Spleen (tissue), 7 donors: ENCODE data around the gene PRKAG1.

Experiments used
- CTCF ChIP-seq, 11 experiments: fragments of 200-600 bp in 7 of 11; fragments of 450-650 bp in 4 of 11; sonication (generic) in 4 of 11; IDR thresholded peaks in 8 of 11; conservative IDR thresholded peaks in 3 of 11; 1 replicate in 7 of 11; 2 replicates in 4 of 11; pipeline versions ENCODE4 v1.4.0 to v1.8.0; 2016 to 2021; ENCODE audit warnings: antibody characterized with exemption in 11 of 11, inconsistent platforms in 4 of 11, mild to moderate bottlenecking in 1 of 11
- POLR2A ChIP-seq, 3 donors: fragments of 450-650 bp; IDR thresholded peaks; one replicate each; pipeline ENCODE4 v1.5.1; 2017; ENCODE audit warnings: antibody characterized with exemption in 3 of 3, mild to moderate bottlenecking in 1 of 3
- POLR2AphosphoS5 ChIP-seq, 3 donors: sonication (generic); formaldehyde crosslinking; IDR thresholded peaks; one replicate each; pipeline ENCODE4 v1.5.1; 2017; ENCODE audit warnings: antibody characterized with exemption in 3 of 3
- donor health status: DM: no; HTN: no; CAD: no; lungs with moderate emphysema.
- donor health status: DM: no; HTN: no; CAD: no.
- donor health status: DM: no; HTN: no; CAD: no.

- TF ChIP-seq POLR2A (IDR thresholded peaks at IDR 0.05), result no peak
- TF ChIP-seq CTCF (IDR thresholded peaks at IDR 0.05 in 8 of 11, conservative IDR thresholded peaks at IDR 0.05 in 3 of 11), result no peak
- peak in 1 of 3 donors; percentile 1 for TF ChIP-seq POLR2AphosphoS5 (IDR thresholded peaks at IDR 0.05)
Measured at GRCh38 chr12:49033611-49034285, 15.2 kb upstream of the PRKAG1 start.
